Measurements from ENCODE around the gene ADAM12. TPM values are rescaled to one million over a fixed set of nuclear protein-coding genes. Genes with fewer than 3 reads are reported as not detected.

ADAM12 gene
- total RNA-seq, 1 donor from 2014 or later: not detected

GRCh38 chr10:126376956-126377355 is 11.3 kb downstream of the ADAM12 start:
- Histone ChIP-seq H3K4me3 (no peak overlapping the region), H3K4me1 (no peaks in the 10 kb centered on the region), H3K27ac (no peak overlapping the region), H3K36me3 (no peaks in the 10 kb centered on the region), H3K27me3 (no peaks in the 10 kb centered on the region), H3K9me3 (no peaks in the 10 kb centered on the region)
- intact Hi-C loops (cut with DNase I): no loop called here
- TF ChIP-seq CTCF (IDR thresholded peaks at IDR 0.05): no peak
- DNase-seq (ENCODE audit: low spot score in 2 of 2): no peak

- Histone ChIP-seq H3K9me3 (no peaks in the 10 kb centered on the region), H3K27me3 (no peaks in the 10 kb centered on the region), H3K4me3 (no peak overlapping the region), H3K4me1 (no peaks in the 10 kb centered on the region), H3K27ac (no peak overlapping the region), H3K36me3 (no peaks in the 10 kb centered on the region)
- intact Hi-C loops (cut with DNase I): no loop called here
- no peak for DNase-seq (ENCODE audit: low spot score in 2 of 2)
- no peak for TF ChIP-seq CTCF (IDR thresholded peaks at IDR 0.05)
Observed at GRCh38 chr10:126375926-126376554, 12.2 kb downstream of the ADAM12 start.

DNA sequence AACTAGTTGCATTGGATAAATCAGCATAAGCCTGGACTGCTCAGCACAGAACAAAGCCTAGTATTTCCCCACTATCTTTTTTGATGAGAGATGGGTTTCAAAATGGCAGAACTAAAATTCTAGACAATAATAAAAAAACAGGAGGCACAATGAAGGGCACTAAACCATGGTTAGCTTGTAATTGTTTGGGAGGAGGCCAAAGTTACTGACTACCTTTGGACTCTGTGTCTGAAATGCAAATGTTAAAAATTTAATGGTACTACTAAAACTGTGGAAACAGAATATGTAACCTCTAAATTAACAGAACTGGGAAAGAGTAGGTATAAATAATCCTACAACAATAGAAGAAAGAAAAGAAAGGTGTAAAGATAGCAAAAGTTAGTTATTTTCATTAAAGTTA is 13.0 kb downstream of the ADAM12 start:
- H3K27ac ChIP-seq: no peak overlapping the region
- H3K9me3 ChIP-seq: no peaks in the 10 kb centered on the region
- no peaks in the 10 kb centered on the region for H3K27me3 ChIP-seq
- DNase-seq (ENCODE audit: low spot score in 2 of 2): no peak
- H3K4me3 ChIP-seq: no peak overlapping the region
- H3K36me3 ChIP-seq: no peaks in the 10 kb centered on the region
- intact Hi-C loops (cut with DNase I): no loop called here
- TF ChIP-seq CTCF (IDR thresholded peaks at IDR 0.05): no peak
- no peaks in the 10 kb centered on the region for H3K4me1 ChIP-seq

DNA sequence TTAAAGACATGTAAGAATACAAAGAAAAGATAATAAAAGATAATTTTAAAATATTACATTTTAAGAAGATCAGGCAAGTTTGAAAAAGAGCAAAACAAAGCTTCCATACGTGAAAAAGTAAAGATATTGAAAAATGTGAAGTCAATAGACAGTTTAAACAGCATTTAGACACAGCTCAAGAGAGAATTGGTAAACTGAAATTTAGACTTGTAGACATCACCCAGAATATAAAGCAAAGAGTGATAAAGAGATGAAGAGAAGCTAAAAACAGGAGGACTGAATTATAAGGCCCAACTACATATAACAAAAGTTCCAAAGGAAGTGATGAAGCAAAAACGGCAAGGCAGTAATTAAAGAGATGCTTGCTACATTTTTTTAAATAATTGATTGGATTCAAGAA is 13.8 kb downstream of the ADAM12 start:
- TF ChIP-seq CTCF (IDR thresholded peaks at IDR 0.05): no peak
- intact Hi-C loops (cut with DNase I): no loop called here
- no peak for DNase-seq (ENCODE audit: low spot score in 2 of 2)
- H3K4me1 ChIP-seq: no peaks in the 10 kb centered on the region
- H3K27ac ChIP-seq: no peak overlapping the region
- no peaks in the 10 kb centered on the region for H3K36me3 ChIP-seq
- H3K4me3 ChIP-seq: no peak overlapping the region
- H3K9me3 ChIP-seq: no peaks in the 10 kb centered on the region
- no peaks in the 10 kb centered on the region for H3K27me3 ChIP-seq

- TF ChIP-seq CTCF (IDR thresholded peaks at IDR 0.05): no peak
- H3K9me3 ChIP-seq: no peaks in the 10 kb centered on the region
- no peak overlapping the region for H3K4me3 ChIP-seq
- intact Hi-C loops (cut with DNase I): no loop called here
- no peak for DNase-seq (ENCODE audit: low spot score in 2 of 2)
- H3K27ac ChIP-seq: no peak overlapping the region
- H3K36me3 ChIP-seq: no peaks in the 10 kb centered on the region
- H3K27me3 ChIP-seq: no peaks in the 10 kb centered on the region
- H3K4me1 ChIP-seq: no peaks in the 10 kb centered on the region
Observed at GRCh38 chr10:126373972-126374371, 14.3 kb downstream of the ADAM12 start.

DNA sequence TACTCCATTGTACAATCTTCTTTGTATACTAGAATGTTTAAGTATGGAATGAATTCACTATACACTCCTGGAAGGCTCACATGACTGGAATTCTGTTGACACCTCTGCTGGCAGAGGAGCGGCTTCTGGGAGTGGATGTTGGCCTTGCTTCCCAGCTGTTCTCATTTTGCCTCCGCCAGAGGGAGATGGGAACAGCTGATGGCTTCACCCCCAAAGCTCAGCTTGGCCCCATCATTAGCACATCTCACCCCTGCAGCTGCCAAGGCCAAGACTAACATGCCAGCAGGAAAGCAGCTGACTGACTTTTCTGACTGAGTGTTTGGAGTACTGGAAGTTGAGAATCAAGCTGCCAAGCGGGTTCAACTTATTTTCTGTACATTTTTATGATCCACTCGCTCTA is 15.1 kb downstream of the ADAM12 start:
- intact Hi-C loops (cut with DNase I): no loop called here
- DNase-seq (ENCODE audit: low spot score in 2 of 2): no peak
- Histone ChIP-seq H3K27me3 (no peaks in the 10 kb centered on the region), H3K36me3 (no peaks in the 10 kb centered on the region), H3K4me3 (no peak overlapping the region), H3K27ac (no peak overlapping the region), H3K9me3 (no peaks in the 10 kb centered on the region), H3K4me1 (no peaks in the 10 kb centered on the region)
- TF ChIP-seq CTCF (IDR thresholded peaks at IDR 0.05): no peak

All from ascending aorta (tissue), 2 donors.